Suprapubic skin (tissue), 4 donors: Measurements from ENCODE around the gene IMMT. TPM values are rescaled to one million over a fixed set of nuclear protein-coding genes. Genes with fewer than 3 reads are reported as not detected.

ENCODE experiments used
- DNase-seq, 2 donors: peaks; one replicate each; pipeline ENCODE4 v3.0.0-alpha.2; 2019; ENCODE audit warnings: low spot score in 2 of 2
- H3K27ac ChIP-seq: fragments of 200-600 bp; sonication (generic); one replicate; pipeline ENCODE4 v1.5.1; 2019
- H3K27me3 ChIP-seq: fragments of 200-600 bp; sonication (generic); one replicate; pipeline ENCODE4 v1.5.1; 2019
- H3K36me3 ChIP-seq: fragments of 200-600 bp; sonication (generic); one replicate; pipeline ENCODE4 v1.5.1; 2019
- H3K4me1 ChIP-seq: fragments of 200-600 bp; sonication (generic); one replicate; pipeline ENCODE4 v1.5.1; 2019
- H3K4me3 ChIP-seq: fragments of 200-600 bp; sonication (generic); one replicate; pipeline ENCODE4 v1.5.1; 2019; ENCODE audit warnings: mild to moderate bottlenecking
- H3K9me3 ChIP-seq: fragments of 200-600 bp; sonication (generic); one replicate; pipeline ENCODE4 v1.5.1; 2019
- CTCF ChIP-seq, 2 donors: fragments of 200-600 bp in 1 of 2; fragments of 450-650 bp in 1 of 2; sonication (generic) in 1 of 2; IDR thresholded peaks; one replicate each; pipeline ENCODE4 v1.5.1; 2016 to 2019; ENCODE audit warnings: antibody characterized with exemption in 2 of 2, mild to moderate bottlenecking in 1 of 2, moderate library complexity in 1 of 2
- EP300 ChIP-seq: sonication (generic); formaldehyde crosslinking; IDR thresholded peaks from one replicate; pipeline ENCODE4 v1.6.1; 2017; ENCODE audit warnings: antibody characterized with exemption
- POLR2A ChIP-seq, 2 donors: fragments of 450-650 bp; IDR thresholded peaks; one replicate each; pipeline ENCODE4 v1.6.1; 2017; ENCODE audit warnings: antibody characterized with exemption in 2 of 2, mild to moderate bottlenecking in 2 of 2, moderate library complexity in 2 of 2
- POLR2AphosphoS5 ChIP-seq, 3 donors: sonication (generic); formaldehyde crosslinking; IDR thresholded peaks; one replicate each; pipeline ENCODE4 v1.6.1; 2017; ENCODE audit warnings: antibody characterized with exemption in 3 of 3
- WGBS: methylation state at CpG from one replicate; pipeline ENCODE4 v1.1.5; 2018; 5-methylcytosine and 5-hydroxymethylcytosine counted together
- total RNA-seq, 4 donors: library from RNA; depleted of rRNA; stranded (reverse); fragments of >200 nt; gene quantifications; one replicate each; pipeline ENCODE4 v1.1.0, GENCODE V29; 2016

Gene IMMT
- total RNA-seq, 4 donors from 2014 or later, result 39.5 to 73.2 (median 46.7) TPM

GRCh38 chr2:86199834-86200177, 4.5 kb upstream of the IMMT start:
- peak overlapping the region; percentile 79 for H3K4me3 ChIP-seq
- H3K27ac ChIP-seq, result peak overlapping the region; percentile 80
- H3K27me3 ChIP-seq, result no peaks in the 10 kb centered on the region
- under 1% methylated on average over 8 of the region's 8 CpGs for WGBS
- peaks cover under 1% of the 10 kb centered on the region for H3K36me3 ChIP-seq
- H3K4me1 ChIP-seq, result peaks cover 31% of the 10 kb centered on the region
- no peaks in the 10 kb centered on the region for H3K9me3 ChIP-seq
- DNase-seq, result no peak
- TF ChIP-seq POLR2AphosphoS5 (IDR thresholded peaks at IDR 0.05), result no peak
- TF ChIP-seq POLR2A (IDR thresholded peaks at IDR 0.05), result no peak
- no peak for TF ChIP-seq EP300
- TF ChIP-seq CTCF (IDR thresholded peaks at IDR 0.05), result no peak

GRCh38 chr2:86195808-86196387, 636 bp upstream of the IMMT start:
- Histone ChIP-seq H3K27ac (peak overlapping the region; percentile 99), H3K4me1 (peaks cover 55% of the 10 kb centered on the region), H3K9me3 (no peaks in the 10 kb centered on the region), H3K27me3 (no peaks in the 10 kb centered on the region), H3K36me3 (no peaks in the 10 kb centered on the region), H3K4me3 (peak overlapping the region; percentile 90)
- TF ChIP-seq POLR2A (IDR thresholded peaks at IDR 0.05), result no peak
- 46% methylated on average over 23 of the region's 23 CpGs for WGBS
- DNase-seq, result no peak

- Histone ChIP-seq H3K36me3 (no peaks in the 10 kb centered on the region), H3K27ac (peak overlapping the region; percentile 99), H3K27me3 (no peaks in the 10 kb centered on the region), H3K4me1 (peaks cover 43% of the 10 kb centered on the region), H3K4me3 (peak overlapping the region; percentile 90), H3K9me3 (no peaks in the 10 kb centered on the region)
- no peak for TF ChIP-seq CTCF (IDR thresholded peaks at IDR 0.05)
- TF ChIP-seq EP300, result no peak
- no peak for TF ChIP-seq POLR2AphosphoS5 (IDR thresholded peaks at IDR 0.05)
- no peak for TF ChIP-seq POLR2A (IDR thresholded peaks at IDR 0.05)
- WGBS, result 1% methylated on average over 4 of the region's 17 CpGs
- no peak for DNase-seq
Observed at GRCh38 chr2:86194751-86195054, 559 bp downstream of the IMMT start.

GRCh38 chr2:86193901-86194567, 1.2 kb downstream of the IMMT start:
- H3K9me3 ChIP-seq, result no peaks in the 10 kb centered on the region
- DNase-seq, result no peak
- H3K27ac ChIP-seq, result peak overlapping the region; percentile 99
- H3K4me3 ChIP-seq, result peak overlapping the region; percentile 90
- 65% methylated on average over 7 of the region's 7 CpGs for WGBS
- TF ChIP-seq EP300, result no peak
- TF ChIP-seq CTCF (IDR thresholded peaks at IDR 0.05), result no peak
- no peak for TF ChIP-seq POLR2AphosphoS5 (IDR thresholded peaks at IDR 0.05)
- TF ChIP-seq POLR2A (IDR thresholded peaks at IDR 0.05), result no peak
- H3K27me3 ChIP-seq, result no peaks in the 10 kb centered on the region
- H3K36me3 ChIP-seq, result no peaks in the 10 kb centered on the region
- H3K4me1 ChIP-seq, result peaks cover 40% of the 10 kb centered on the region

GRCh38 chr2:86189782-86190416, 5.4 kb downstream of the IMMT start:
- Histone ChIP-seq H3K4me3 (no peak overlapping the region), H3K27ac (no peak overlapping the region), H3K4me1 (peaks cover 44% of the 10 kb centered on the region), H3K36me3 (no peaks in the 10 kb centered on the region), H3K9me3 (no peaks in the 10 kb centered on the region), H3K27me3 (no peaks in the 10 kb centered on the region)
- TF ChIP-seq EP300 (no peak), POLR2AphosphoS5 (IDR thresholded peaks at IDR 0.05) (no peak), POLR2A (IDR thresholded peaks at IDR 0.05) (no peak), CTCF (IDR thresholded peaks at IDR 0.05) (no peak)
- DNase-seq, result no peak
- WGBS, result 81% methylated on average over 7 of the region's 7 CpGs
